ENCODE results near the gene LILRB3.
"Not testable (repeated sequence)": the region's sequence is repeated elsewhere in the genome, so short reads cannot be mapped to it uniquely, and the experiment has no call there.

LILRB3 gene

DNA sequence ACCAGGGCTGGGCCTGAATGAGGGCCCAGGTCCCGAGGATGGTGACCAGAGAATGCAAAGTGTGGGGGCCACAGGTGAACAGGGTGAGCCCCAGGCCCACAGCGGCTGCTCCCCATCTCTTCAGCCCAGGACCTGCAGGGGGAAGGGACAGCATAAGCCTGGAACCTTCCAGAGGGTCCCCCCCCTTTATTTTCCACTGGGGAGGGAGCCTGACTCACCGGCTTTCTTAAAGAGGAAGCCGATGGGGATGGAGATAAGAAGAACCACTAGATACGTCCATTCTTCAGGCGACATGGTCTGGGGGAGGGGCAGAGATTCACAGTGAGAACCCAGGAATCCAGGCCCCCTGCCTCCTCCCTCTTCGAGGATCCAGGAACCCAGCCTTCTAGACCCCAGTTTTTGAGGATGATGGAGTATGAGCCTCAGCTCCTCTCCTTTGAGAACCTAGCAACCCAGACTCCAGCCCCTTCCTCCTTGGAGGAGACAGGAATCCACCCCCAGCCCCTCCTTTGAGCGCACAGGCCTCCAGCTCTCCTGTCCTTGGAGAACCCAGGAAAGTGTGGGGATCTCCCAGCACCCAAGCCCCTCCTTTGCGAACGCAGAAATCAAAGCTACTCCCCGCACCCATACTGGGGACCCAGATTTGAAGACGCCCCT is 34.5 kb downstream of the LILRB3 start:
- TF ChIP-seq JUND (IDR thresholded peaks at IDR 0.05; ENCODE audit: low read depth): no peak
- in situ Hi-C loops (cut with HindIII; ENCODE audit: low pct_unique_long_range_greater_than_20kb, low sequenced_read_pairs): no loop called here
- no peak for DNase-seq (ENCODE audit: low read depth in 1 of 2, low spot score in 1 of 2)

DNA sequence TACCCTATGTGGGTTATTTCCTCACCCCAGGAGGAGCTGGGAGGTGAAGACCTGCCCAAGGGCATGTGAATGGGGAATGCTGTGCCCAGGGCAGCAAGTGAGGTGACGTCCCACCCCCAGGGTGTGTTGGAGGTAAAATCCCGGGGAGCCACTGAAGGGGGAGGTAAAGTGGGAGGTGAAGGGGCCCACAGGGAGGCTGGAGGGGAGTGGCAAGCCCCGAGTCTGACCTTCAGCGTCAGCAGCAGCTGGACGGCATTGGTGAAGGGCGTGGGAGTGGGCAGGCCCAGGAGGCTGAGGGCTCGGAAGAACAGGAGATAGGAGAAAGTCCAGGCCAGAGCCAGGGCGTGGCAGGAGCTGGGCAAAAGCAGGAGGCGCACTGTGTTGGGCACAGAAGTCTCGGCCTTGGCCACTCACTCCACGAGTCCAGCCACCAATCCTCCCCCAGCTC is 35.8 kb downstream of the LILRB3 start:
- TF ChIP-seq JUND (IDR thresholded peaks at IDR 0.05; ENCODE audit: low read depth): no peak
- no peak for DNase-seq (ENCODE audit: low read depth in 1 of 2, low spot score in 1 of 2)
- in situ Hi-C loops (cut with HindIII; ENCODE audit: low pct_unique_long_range_greater_than_20kb, low sequenced_read_pairs): no loop called here

DNA sequence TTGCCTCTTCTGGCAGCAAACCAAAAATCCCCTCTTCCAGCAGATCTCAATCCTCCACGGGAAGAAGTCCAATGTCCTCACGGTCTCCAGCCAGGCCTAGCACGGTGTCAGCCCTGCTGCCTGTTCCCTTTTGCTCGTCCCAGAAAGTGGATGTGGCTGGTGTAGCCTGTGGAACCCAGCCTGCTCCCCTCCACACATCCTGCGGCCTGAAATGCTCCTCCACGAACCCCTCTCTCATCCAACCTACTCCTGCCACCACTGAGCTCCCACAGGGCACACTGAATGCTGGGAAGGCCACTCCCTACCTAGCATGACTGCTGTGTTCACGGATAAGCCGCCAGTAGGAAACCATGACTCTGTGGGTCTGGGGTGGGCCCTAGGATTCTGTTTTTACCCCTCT is 36.5 kb downstream of the LILRB3 start:
- in situ Hi-C loops (cut with HindIII; ENCODE audit: low pct_unique_long_range_greater_than_20kb, low sequenced_read_pairs): no loop called here
- no peak for DNase-seq (ENCODE audit: low read depth in 1 of 2, low spot score in 1 of 2)
- no peak for TF ChIP-seq JUND (IDR thresholded peaks at IDR 0.05; ENCODE audit: low read depth)

DNA sequence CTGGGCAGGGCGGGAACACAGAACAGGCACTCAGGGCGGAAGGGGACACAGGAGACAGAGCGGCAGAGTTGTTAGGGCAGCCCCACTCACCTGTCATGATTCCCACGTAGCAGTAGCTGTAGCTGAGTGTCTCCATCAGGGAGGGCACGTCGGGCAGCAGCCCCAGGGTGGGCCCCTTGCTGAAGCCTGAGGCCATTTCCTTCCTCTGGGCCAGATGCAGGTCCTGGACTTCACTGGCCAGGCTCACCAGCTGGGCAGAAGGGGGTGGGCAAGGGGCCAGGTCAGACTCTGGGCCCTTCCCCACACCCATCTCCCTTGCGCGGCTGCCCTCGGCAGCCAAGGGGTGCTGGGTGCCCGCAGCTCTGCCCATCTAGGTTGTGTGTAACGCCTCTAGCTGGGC is 39.4 kb downstream of the LILRB3 start:
- no peak for TF ChIP-seq JUND (IDR thresholded peaks at IDR 0.05; ENCODE audit: low read depth)
- in situ Hi-C loops (cut with HindIII; ENCODE audit: low pct_unique_long_range_greater_than_20kb, low sequenced_read_pairs): no loop called here
- no peak for DNase-seq (ENCODE audit: low read depth in 1 of 2, low spot score in 1 of 2)

DNA sequence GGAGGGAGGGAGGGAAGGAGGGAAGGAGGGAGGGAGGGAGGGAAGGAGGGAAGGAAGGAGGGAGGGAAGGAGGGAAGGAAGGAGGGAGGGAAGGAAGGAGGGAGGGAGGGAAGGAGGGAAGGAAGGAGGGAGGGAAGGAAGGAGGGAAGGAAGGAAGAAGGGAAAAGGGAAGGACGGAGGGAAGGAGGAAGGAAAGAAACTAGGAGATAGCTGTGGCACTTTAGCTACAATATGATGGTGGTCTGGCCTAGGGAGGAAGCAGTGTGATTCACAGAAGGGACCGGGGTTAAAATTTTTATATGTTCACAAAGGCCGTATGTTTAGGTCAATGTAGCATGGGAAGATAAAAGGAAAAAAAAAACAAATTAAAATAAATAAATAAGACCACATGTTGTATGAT is 40.9 kb downstream of the LILRB3 start:
- DNase-seq (ENCODE audit: low read depth in 1 of 2, low spot score in 1 of 2); in situ Hi-C loops (cut with HindIII; ENCODE audit: low pct_unique_long_range_greater_than_20kb, low sequenced_read_pairs): not testable (repeated sequence)

DNA sequence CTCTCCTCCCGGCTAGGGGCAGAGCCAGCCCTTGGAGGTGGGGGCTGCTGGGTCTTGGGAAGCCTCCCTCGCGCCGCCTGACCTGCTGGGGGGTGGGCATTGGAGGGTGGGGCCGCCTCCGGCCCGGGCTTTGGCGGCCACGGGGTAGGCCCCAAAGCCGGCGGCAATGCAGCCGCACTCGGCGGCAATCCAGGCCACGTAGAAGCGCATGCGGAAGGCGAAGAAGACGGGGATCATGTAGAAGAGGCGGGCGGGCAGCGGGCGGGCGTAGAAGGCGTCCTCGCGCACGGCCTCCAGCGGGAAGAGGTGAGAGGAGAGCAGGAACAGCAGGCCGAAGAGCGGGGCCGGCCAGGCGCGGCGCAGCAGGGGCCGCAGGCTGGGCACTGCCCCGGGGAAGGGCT is 42.1 kb downstream of the LILRB3 start:
- no peak for DNase-seq (ENCODE audit: low read depth in 1 of 2, low spot score in 1 of 2)
- no peak for TF ChIP-seq JUND (IDR thresholded peaks at IDR 0.05; ENCODE audit: low read depth)
- in situ Hi-C loops (cut with HindIII; ENCODE audit: low pct_unique_long_range_greater_than_20kb, low sequenced_read_pairs): no loop called here

DNA sequence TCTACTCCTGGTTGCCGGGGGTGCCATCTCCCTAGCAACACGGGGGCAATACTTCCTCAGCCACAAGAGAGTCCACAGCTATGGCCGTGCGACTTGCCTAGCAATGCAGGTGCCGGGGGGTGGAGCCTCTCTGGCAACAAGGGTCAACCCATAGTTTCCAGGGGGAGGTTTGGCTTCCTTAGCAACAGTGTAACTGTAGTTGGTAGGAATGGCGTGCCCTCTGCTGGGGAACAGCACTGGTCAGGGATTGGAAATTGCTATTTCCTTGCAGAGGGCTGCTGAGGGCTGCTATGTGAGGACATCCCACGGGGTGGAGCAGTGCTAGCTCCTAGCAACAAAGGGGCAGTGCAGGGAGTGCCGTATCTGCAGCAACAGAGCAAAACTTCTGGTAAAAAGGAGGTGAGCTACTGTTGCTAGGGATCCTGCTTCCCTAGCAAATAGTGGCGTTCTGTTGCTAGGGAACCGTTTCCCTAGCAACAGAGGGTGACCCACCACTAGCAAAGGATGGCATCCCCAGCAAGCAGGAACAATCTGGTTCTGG is 42.8 kb downstream of the LILRB3 start:
- TF ChIP-seq JUND (IDR thresholded peaks at IDR 0.05; ENCODE audit: low read depth): no peak
- in situ Hi-C loops (cut with HindIII; ENCODE audit: low pct_unique_long_range_greater_than_20kb, low sequenced_read_pairs): no loop called here
- peak in 1 of 2 experiments; percentile 70 for DNase-seq (ENCODE audit: low read depth in 1 of 2, low spot score in 1 of 2)

DNA sequence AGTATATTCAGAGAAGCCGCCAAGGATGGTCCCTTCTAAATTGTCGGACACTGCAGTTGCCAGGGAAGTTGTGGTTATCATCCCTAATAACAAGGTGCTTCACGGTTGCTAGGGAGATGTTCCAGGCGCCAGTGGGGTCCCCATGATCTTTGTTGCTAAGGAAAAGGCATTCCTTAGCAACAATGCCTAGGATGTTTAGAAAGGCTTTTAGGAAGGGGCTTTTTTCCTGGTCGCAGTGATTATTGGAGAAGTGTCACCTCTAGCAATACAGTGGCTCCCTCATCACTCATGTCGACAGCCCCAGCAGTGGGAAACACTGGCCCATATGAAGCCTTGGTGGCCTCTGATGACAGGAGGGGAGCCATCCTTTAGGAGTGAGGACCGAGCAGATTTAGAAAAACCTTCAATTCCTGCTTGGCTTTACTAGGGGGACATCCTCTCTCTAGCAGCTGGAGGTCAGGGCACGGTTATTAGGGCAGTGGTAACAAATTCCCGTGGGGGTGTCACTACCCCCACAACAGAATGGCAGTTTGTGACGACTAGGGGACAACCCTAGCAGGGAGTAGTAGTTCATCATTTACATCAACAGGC is 43.5 kb downstream of the LILRB3 start:
- in situ Hi-C loops (cut with HindIII; ENCODE audit: low pct_unique_long_range_greater_than_20kb, low sequenced_read_pairs): no loop called here
- no peak for DNase-seq (ENCODE audit: low read depth in 1 of 2, low spot score in 1 of 2)
- no peak for TF ChIP-seq JUND (IDR thresholded peaks at IDR 0.05; ENCODE audit: low read depth)

DNA sequence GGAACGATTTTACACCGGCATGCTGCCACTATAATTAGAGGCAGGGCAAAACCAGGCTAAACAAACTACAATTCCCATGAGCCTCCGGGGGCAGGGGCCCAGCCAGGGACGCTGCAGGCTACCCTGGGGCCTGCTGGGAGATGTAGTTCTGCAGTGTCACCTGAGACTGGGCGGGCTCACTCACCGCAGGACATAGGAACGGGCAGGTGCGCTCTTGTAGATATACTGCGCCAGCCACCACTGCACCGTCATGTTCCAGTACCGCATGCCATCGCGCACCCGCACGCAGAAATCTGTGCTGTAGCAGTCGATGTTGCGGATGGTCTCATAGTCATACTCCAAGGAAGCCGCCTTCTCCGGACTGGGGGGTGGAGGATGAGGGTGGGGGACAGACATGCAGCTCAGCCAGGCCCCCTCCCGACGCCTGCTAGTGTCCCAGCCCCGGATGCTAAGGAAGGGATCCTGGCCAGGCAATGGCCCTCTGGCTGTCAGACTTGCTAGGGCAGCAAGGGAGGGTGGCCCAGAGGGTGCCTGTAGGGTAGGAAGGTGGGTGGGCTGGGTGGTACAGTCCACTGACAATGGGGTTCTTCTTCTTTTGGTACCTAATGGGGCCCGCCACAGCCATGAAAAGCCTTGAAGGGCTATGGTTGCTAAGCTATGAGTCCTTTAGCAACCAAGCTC is 44.1 kb downstream of the LILRB3 start:
- no peak for TF ChIP-seq JUND (IDR thresholded peaks at IDR 0.05; ENCODE audit: low read depth)
- DNase-seq (ENCODE audit: low read depth in 1 of 2, low spot score in 1 of 2): peak in 1 of 2 experiments; percentile 43
- in situ Hi-C loops (cut with HindIII; ENCODE audit: low pct_unique_long_range_greater_than_20kb, low sequenced_read_pairs): no loop called here

DNA sequence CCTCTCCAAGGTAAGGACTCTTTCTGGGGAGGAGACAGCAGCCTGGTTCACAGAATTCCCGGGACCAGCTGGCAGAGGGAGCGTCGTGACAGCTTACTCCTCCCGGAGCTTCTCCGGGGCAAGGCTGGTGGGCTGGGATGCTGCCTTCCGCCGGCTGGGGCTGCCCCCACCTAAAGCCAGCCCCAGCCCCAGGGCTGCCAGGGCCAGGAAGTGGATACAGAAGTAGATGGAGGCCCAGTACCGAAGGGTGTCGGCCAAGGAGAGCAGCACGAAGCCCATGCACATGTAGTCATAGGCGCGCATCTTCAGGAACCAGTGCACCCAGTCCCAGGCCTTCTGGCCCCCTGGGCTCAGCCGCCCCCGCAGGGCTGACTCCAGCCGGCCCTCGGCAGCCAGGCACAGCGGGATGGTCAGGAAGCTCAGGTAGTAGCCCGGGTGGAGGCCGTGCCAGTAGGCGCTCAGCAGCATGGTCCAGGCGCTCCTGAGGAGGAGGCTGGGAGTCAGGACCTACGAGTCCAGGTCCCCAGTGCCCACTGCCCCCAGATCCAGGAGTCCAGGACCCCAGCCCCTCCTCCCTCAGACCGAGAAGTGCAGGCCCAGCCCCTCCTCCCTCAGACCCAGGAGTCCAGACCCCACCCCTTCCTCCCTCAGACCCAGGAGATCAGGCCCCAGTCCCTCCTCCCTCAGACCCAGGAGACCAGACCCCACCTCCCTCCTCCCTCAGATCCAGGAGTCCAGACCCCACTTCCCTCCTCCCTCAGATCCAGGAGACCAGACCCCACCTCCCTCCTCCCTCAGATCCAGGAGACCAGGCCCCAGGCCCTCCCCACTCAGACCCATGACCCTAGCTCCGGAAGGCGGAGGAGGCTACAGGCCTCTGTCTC is 48.6 kb downstream of the LILRB3 start:
- in situ Hi-C loops (cut with HindIII; ENCODE audit: low pct_unique_long_range_greater_than_20kb, low sequenced_read_pairs): no loop called here
- no peak for DNase-seq (ENCODE audit: low read depth in 1 of 2, low spot score in 1 of 2)
- no peak for TF ChIP-seq JUND (IDR thresholded peaks at IDR 0.05; ENCODE audit: low read depth)

DNA sequence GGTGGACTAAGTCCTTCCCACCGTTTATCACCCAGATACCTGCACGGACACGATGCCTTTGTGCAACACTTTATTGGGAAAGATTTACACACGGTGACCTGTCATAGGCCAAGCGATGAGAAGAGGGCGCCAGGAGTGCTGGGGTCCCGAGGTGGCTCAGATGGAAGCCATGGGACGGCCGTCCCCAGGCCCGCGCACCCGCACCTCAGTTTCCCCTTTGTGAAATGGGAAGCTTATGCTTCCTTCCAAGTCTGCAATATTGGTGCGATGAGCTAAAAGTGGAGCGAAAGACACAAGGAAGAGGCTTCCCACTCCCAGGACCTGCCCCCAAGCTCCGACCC is 49.5 kb downstream of the LILRB3 start:
- DNase-seq (ENCODE audit: low read depth in 1 of 2, low spot score in 1 of 2): no peak
- in situ Hi-C loops (cut with HindIII; ENCODE audit: low pct_unique_long_range_greater_than_20kb, low sequenced_read_pairs): no loop called here
- no peak for TF ChIP-seq JUND (IDR thresholded peaks at IDR 0.05; ENCODE audit: low read depth)

Measured in T47D (cell line).